HG03064 (cell line): ENCODE data around the gene SCYGR3.

Experiments used
- ATAC-seq: cut with Tn5 transposase; IDR thresholded peaks from one replicate; pipeline ENCODE4 v1.9.1; 2021; ENCODE audit warnings: low read depth; ENCODE audit not compliant: unreplicated experiment

SCYGR3 gene

DNA sequence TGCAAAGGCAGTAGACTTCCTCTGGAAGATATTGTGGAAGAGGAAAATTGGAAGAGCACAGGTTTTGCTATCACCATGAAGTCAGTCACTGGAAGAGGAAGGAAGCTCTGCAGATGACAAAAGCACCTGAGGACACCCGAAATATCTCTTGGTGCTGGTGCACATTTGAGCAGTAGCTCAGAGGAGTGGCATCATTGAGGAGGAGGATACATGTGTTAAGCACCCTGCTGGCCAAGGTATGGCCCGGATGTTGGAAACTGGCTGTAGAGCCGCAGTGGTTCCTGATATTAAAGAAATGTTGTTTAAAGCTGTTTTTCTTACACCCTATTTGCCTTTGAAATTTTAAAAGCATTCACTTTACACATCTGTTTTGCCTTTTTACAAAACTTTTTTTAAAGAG, 48.6 kb downstream of the SCYGR3 start:
- no peak for ATAC-seq

DNA sequence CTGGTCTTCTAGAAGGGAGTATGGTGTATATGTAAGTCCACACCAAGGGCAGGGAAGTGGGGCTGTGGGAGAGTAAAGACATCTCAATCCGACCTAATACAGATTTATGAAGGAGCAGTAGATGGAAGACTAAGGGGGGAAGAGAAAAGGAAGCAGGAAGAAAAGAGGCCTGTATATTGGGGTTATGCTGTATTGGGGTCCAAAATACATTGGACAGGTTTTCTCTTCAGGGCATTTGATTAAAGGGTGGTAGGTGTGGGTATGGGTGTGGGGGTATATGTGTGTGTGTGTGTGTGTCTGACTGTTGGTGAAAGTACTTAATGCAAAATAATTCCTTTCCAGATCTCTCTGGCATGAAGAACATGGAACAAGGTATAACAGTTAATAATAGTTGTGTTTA, 49.6 kb downstream of the SCYGR3 start:
- ATAC-seq, result no peak
